Cardiac septum (tissue), 1 donor: Measurements from ENCODE around the gene COMP. TPM values are rescaled to one million over a fixed set of nuclear protein-coding genes. Genes with fewer than 3 reads are reported as not detected.

Experiments
- DNase-seq: peaks from one replicate; pipeline ENCODE4 v3.0.0-alpha.2; 2020; ENCODE audit warnings: low spot score
- intact Hi-C: fragments of 100-400 bp; cut with DNase I; formaldehyde crosslinking; loops from one replicate; pipeline ENCODE4 v1.14.0; 2022
- total RNA-seq: library from RNA; stranded (reverse); fragmentation: NEBNext Ultra II Directional; extraction: Animal tissue kit (Norgen Biotek cat#: 25700); gene quantifications from one replicate; pipeline ENCODE4 v1.2.1, GENCODE V29; 2021
- donor health status: DM: no; HTN: no; CAD: no.

The COMP gene
- total RNA-seq, 1 donor from 2014 or later = 31.8 TPM

DNA sequence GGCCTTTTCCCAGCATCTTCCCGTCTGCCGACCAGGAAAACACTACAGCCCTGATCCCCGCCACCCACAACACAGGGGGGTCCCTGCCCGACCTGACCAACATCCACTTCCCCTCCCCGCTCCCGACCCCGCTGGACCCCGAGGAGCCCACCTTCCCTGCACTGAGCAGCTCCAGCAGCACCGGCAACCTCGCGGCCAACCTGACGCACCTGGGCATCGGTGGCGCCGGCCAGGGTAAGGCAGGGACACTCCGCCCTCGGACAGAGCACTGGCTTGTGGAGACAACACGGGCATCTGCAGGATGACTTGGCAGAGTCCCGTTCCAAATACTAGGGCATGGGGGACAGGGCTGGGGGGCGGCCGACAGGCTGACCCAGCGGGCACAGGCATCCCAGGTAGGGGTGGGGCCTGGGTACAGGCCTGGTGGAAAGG is 31.1 kb downstream of the COMP start:
- intact Hi-C loops = no loop called here

DNA sequence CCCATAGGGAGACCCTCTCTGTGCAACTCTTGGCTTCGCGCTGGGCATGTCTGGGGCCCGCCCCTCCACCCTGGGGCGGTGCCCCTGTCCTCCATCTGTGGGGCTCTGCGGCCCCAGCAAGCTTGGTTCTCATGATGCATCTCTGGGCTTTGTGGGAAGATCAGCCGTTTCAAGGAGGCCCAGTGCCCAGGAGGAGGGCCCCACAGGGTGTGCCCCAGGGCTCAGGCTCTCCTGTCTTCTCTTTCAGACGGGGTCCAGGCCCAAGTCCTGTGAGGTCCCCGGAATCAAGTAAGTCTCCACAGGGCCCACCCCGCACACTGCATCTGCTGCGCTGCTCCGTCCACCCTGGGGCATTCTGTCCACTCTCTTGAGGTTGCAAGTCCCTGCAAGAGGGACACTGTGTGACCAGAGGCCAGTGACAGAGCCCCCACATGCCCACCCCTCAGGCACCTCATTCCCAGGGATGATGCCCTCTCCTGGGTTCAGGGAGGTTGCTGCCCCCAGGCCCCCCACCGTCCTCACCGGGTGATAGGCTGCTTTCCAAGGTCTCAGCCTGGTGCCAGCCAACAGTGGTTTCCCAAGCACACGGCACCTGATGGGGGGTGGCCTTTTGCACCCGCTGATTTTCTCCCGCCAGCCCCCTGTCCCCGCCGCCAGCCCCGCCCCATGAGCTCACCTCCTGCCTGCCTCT is 31.7 kb downstream of the COMP start:
- no peak for DNase-seq

More for the DNA sequence above, 31.1 kb downstream of the COMP start:
- DNase-seq = no peak

DNA sequence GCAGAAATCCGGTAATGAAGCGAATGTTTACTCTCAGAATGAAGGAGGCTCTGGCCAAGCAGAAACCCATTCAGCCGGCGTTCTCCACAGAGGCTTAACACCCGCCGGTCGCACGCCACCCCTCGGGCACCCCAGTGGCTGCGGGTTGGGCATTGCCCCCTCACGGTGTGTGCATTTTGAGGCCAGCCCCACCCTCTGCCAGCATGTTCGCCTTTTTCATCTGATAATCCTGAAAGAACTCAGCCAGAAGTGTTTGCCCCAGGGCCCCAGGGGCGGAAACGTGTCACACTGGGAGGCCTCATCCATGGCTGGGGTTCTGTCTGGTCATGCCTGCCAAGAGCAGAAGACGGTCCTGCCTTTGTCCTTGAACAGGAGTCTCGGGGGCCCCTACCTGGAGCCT is 34.2 kb downstream of the COMP start:
- DNase-seq = no peak
- intact Hi-C loops = no loop called here

More for the DNA sequence above, 31.7 kb downstream of the COMP start:
- intact Hi-C loops = no loop called here

DNA sequence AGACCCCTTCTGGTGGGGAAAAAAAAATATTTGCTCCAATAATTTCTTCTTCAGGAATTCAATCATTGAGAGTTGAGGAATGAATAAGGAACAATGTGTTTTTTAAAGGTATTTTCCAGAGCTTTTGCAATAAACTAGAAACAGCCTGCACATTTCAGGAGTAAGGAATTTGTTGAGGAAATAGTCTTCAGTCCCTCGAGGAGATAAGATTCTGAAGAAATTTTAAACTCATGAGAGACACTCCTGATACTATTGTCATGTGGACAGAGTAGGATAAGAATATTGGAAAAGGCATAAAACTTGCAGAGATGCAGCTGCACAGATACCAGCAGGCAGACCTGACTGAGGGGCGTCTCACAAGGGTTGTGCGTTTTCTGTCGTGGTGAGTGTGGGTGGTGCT is 36.6 kb downstream of the COMP start:
- DNase-seq = no peak
- intact Hi-C loops = no loop called here

DNA sequence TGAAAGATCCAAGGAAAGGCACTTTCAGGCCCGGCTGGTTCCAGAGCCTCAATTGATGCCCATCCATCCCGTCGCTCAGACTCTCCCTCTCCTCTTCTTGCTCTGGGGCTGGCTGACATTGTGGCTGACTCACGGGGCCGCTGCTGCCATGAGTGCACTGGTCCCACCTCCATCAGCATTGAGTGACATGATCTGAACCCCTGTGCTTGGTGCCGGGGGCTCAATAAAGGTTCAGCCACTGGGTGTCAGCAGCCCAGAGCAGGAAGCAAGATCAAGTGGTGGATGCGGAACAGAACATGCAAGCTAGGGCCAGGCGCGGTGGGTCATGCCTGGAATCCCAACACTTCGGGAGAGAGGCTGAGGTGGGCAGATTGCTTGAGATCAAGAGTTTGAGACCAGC is 39.5 kb downstream of the COMP start:
- no peak for DNase-seq
- intact Hi-C loops = no loop called here

DNA sequence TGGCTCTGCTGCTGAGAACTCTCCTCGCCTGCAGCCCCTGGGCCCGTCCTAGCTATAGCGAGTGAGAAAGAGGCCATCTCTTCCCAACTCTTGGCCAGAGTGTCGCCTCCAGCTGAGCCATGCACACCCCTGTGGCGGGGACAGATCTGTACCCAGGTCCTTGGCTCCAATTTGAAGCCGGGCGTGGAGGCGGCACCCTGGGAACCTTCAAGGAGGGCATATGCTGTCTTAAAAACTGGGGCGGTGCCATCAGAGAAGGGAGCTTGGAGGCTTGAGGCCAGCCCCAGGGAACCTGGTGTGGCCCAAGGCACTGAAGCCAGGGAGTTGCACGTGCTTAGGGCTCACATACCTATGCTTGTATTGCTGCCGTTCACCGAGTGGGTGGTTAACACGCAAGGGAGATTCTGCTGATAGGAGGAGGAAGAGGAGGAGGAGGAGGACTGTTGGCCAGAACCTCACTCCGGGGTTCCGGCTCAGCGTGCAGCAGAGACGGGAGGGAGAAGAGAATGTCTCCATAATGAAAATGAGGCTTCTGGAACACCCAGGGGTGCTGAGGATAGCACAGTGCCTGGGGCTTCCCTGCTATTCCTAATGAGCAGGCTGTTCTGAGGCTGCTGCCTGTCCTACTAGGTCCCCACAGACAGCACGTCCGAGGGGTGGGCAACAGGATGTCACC is 40.7 kb downstream of the COMP start:
- intact Hi-C loops = no loop called here
- DNase-seq = no peak

DNA sequence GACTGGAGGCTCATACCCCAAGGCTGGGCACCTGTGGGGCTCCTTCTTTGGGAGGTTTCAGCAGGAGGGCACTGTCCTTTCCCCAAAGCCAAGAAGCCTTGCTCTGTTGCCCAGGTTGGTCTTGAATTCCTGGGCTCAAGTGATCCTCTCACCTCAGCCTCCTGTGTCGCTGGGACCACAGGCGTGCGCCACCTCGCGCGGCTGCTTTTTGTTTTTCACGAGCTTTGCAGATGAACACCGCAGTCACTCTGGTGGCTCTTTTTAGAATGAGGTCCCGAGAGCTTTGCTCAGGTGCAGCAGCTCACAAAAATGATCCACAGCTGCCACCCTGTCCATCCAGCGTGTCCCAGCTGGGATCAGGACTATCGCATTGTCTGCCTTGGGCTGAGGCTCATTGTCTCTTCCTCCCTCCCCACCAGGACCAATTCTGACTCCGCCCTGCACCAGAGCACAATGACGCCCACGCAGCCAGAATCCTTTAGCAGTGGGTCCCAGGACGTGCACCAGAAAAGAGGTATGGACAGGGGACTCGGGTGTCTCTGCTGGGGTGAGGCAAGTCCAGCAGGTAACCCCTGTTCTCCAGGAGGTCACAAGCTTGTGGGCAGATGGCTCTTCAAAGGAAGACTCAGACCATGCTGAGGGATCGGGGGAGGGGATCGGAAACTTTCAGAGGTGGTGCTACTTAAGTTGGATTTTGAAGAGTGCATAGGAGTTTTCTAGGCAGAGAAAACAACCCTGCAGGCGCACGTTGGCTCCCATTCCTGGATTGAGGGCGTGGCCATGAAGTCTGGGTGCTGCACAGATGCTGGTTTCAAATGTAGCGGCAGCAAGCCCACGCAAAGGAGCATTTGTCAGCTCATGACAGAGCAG is 41.5 kb downstream of the COMP start:
- intact Hi-C loops = no loop called here
- DNase-seq = no peak

DNA sequence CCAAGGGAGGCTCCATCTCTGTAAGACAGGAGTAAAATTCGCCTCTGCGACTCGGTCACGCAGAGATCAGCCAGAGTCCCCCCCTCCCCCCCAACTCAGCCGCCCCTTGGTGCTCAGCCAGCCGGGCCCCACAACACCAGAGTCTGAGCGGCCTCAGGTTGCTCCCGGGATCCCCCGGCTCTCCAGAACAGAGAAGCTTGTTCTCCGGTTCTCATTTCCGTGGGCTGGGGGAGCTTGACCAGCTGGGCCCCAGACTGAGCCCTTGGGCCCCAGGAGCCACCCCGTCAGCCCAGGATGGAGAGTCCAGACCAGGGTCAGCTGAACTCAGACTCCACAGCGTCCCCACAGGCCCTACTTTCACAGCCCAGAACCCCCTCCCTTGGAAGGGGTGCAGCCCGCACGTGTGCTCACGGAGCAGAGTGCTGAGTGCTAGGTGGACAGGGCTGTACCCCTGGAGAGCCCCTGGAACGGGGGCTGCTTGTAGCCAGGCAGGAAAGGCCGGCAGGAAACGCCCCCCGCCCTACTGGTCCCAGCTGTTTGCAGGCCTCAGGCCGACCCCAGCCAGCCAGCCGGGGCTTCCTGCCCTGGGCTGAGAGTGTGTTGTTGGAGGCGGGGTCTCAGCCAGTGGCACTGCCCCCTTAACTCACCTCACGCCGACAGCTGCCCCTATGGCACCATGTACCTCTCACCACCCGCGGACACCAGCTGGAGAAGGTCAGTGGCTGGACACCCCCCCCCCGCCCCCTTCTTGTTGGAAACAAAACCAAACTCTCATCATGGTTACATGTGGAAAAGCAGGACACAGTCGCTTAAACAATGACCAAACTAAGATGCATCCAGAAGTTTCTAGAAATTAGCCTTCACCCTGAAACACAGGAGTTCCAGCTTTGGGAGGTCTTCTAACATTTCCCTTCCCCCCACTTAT is 44.4 kb downstream of the COMP start:
- intact Hi-C loops = no loop called here

DNA sequence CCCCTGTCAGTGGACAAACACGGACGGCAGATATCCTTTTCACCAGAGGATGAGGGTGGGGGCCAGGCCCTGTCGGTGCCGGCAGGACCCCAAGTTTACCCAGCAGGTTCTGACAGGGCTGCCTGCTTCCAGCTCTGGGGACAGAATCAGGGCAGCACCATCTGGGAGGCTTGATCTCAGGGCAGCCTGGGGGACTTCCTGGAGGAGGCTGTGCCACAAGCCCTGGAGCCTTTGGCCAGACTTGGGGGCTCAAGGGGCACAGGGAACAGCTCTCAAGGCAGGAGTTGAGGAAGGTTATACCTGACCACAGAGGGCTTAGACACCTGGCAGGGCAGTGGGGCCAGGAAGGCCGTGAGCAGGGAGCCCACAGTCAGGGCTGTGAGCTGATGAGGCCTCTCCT is 45.2 kb downstream of the COMP start:
- intact Hi-C loops = no loop called here
- DNase-seq = no peak

More for the DNA sequence above, 44.4 kb downstream of the COMP start:
- no peak for DNase-seq

DNA sequence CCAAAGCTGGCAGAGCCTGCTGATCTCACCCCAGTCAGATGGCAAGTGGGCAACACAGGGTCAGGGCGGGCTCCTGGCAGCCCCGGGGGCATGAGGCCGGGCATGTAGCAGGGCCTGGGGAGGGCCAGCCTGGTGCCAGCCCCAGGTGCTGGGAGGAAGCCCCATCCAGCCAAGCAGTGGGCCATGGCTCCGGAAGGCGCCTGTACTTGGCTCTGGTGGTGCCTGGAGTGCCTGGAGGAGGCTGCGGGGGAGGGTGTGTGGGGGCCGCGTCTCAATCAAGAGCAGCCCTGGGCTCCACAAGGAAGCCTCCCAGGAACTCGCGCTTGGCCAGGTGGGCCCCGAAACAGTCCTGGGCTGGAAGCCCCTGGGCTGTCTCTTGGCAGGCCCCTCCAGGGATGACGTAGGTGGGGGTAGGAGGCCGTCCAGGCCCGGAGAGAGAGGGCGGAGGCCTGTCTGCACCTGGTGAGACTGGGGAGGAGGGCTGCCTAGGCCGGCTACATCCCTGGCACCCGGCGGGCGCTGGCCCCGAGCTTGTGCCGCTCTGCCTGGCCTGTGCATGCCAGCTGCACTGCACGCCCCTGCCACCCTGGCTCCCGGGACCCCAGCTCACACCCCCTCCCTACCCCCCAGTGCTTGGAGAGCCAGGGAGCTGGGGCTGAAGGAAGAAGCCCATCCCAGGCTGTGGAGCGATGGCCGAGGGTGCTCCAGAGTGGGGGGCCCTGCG is 45.9 kb downstream of the COMP start:
- DNase-seq = no peak
- intact Hi-C loops = no loop called here

DNA sequence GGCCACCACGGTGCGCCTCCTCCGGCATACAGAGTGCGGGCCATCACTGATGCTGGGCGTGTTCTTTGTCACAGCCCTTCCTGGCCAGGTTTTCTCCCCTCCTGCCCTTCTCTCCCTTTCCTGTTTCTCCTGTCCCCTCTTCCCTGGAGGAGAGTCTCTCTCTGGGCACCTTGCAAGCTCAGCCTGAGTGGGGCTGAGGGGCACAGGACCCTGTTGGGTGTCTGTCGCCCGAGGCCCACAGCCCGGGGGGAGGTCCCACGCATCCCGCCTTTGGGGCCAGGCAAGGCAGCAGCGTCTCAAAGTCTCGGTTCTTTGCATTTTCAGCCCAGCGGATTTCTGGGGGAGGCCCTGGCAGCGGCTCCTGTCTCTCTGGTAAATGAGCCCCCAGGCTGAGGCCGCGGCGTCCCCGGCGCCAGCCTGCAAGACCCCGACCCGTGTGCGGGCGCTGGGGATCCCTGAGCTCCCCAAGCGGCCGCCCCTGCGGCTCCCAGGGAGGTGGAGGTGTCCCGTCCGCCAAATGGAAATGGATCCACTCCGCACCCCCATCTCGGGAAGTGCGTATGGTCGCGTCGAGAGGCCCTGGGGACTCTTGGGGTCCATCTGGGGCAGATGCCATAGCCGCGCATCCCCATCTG is 47.2 kb downstream of the COMP start:
- intact Hi-C loops = no loop called here
- no peak for DNase-seq

DNA sequence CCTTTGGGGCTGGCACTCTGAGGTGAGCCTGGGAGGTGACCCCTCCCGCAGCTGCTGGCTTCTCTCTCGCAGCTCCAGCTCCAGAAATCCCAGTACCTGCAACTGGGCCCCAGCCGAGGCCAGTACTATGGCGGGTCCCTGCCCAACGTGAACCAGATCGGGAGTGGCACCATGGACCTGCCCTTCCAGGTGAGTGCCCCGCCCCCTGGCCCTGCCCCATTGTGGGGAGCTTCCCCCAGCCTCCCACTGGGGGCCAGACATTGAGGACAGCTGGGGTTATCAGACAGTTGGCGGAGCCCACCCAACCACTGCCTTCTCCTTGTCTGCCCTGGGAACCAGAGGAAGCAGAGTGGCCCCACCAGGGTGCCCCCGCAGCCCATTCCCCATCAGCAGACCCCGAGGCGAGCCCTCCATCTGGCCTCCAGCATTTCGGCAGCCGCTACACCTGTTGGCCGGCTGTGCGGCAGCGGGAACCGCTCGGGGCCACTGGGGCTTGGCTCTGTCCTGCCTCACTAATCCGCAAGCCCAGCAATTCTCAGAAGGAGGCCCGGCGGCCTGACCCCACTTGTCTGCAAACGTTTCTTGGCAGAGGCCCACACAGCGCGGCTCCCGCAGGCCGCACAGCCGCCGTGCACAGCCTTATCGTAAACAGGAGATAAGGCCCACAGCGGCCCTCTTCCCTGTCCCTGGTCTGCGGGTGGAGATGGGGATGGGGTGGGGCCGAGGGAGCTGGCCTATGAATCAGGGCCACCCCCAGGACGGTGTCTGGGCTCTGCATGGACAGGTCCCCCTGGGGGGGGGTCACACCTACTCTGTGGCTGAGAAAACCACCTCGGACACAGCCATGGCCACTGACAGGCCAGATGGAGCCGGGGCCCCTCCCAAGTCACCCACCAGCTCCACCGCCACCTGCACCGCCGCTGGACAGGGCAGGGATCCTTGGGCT is 48.0 kb downstream of the COMP start:
- no peak for DNase-seq
- intact Hi-C loops = no loop called here

DNA sequence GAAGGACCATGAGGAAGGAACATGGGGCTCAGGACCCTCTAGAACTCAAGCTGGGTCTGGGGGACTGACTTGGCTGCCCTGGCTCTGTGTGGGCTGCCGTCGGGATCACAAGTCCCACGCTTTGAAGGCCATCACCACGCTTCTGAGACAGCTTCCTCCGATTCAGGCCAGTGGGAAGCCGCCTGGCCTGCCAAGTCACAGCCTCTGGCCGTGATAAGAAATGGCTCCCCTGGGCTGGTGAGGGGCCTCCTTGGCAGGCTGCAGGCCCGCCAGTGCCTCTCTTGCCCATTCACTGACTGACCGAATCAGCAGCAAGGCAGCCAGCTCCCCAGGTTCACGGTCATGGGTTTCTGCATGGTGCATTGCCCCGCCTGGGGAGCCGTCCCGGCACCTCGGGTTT is 48.8 kb downstream of the COMP start:
- intact Hi-C loops = no loop called here
- no peak for DNase-seq

DNA sequence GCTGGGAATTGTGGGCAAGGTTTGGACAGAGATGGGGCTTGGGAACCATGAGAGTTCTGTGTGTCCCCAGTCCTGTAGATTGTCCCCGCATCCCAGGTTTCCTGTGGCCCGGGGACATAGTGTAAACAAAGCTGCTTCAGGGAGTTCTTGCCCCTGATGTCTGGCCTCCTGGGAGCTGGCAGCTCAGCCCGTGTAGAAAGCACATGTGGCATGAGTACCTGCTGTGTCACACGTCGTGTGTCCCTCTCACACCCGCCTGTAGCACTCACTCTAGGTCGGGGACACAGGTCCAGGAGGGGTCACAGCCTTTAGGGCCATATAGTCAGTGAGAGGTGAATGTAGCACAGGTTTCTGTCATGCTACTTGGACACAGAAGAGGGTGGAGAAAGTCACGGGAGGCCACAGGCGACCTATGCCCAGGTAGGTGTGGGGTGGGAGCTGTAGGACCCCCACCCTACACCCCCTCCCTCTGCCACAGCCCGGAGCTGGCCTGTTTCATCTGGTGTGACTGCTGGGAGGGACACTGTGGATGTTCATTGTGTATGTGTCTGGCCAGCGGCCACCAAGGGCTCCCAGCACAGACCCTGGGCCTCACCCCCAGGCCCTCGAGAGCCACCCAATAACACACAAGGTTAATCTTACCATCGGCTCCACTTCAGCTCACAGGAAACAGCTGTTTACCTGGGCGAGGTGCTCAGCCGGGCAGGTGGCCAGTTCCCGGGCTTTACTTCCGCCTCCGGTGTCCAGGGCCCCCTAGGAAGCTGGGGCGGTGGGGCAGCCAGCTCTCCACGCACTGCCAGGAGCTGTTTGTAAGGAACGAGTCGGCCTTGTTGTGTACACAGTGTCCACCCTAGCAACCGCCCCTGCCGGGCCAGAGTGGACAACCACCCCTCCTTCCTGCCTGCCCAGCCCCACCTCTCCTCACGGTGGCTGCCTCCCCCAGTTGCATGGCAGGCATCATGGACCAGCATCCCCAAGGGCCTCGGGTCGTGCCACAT is 49.7 kb downstream of the COMP start:
- intact Hi-C loops = no loop called here
- DNase-seq = no peak

DNA sequence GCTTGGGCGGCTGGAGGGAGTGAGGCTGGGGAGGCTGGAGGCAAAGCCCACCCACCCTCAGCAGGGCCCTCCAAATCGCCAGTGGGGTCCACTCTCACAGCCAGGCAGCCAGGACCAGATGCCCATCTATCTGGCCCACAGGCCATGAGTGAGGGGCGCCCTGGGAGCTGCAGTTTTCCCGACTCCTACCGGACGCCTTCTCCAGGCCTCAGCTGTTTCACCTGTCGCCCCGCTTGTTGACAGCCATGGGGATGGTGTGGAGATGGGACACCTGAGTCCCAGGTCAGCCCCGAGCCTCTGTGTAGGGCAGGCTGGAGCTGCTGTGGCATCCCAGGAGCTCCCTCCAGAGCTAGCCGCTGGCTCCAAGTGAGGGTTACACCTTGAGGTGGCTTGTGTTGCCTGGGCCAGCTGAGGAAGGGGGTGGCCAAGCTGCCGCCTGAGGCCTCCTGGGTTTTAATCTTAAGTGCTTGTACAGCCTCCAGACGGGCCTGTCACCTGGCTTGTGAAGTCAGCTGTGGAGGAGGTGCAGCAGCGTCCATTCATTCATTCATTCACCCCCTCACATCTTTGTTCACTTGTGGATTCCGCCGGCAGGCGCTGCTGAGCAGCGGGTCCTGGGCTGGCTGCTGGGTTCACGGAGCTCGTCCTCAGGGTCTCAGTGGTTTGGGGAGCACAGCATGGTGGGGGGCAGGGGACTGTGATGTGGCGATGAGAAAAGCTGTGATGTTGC is 52.0 kb downstream of the COMP start:
- DNase-seq = no peak
- intact Hi-C loops = no loop called here
